Inflammatory macrophage treated with lipopolysaccharide for 4 hours (primary cell): ENCODE measurements around the gene VPS13C.

ENCODE experiments used
- DNase-seq: peaks from one replicate; pipeline ENCODE4 v3.0.0-alpha.2; 2020

VPS13C gene, protein sequence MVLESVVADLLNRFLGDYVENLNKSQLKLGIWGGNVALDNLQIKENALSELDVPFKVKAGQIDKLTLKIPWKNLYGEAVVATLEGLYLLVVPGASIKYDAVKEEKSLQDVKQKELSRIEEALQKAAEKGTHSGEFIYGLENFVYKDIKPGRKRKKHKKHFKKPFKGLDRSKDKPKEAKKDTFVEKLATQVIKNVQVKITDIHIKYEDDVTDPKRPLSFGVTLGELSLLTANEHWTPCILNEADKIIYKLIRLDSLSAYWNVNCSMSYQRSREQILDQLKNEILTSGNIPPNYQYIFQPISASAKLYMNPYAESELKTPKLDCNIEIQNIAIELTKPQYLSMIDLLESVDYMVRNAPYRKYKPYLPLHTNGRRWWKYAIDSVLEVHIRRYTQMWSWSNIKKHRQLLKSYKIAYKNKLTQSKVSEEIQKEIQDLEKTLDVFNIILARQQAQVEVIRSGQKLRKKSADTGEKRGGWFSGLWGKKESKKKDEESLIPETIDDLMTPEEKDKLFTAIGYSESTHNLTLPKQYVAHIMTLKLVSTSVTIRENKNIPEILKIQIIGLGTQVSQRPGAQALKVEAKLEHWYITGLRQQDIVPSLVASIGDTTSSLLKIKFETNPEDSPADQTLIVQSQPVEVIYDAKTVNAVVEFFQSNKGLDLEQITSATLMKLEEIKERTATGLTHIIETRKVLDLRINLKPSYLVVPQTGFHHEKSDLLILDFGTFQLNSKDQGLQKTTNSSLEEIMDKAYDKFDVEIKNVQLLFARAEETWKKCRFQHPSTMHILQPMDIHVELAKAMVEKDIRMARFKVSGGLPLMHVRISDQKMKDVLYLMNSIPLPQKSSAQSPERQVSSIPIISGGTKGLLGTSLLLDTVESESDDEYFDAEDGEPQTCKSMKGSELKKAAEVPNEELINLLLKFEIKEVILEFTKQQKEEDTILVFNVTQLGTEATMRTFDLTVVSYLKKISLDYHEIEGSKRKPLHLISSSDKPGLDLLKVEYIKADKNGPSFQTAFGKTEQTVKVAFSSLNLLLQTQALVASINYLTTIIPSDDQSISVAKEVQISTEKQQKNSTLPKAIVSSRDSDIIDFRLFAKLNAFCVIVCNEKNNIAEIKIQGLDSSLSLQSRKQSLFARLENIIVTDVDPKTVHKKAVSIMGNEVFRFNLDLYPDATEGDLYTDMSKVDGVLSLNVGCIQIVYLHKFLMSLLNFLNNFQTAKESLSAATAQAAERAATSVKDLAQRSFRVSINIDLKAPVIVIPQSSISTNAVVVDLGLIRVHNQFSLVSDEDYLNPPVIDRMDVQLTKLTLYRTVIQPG (N-terminal part only)

DNA sequence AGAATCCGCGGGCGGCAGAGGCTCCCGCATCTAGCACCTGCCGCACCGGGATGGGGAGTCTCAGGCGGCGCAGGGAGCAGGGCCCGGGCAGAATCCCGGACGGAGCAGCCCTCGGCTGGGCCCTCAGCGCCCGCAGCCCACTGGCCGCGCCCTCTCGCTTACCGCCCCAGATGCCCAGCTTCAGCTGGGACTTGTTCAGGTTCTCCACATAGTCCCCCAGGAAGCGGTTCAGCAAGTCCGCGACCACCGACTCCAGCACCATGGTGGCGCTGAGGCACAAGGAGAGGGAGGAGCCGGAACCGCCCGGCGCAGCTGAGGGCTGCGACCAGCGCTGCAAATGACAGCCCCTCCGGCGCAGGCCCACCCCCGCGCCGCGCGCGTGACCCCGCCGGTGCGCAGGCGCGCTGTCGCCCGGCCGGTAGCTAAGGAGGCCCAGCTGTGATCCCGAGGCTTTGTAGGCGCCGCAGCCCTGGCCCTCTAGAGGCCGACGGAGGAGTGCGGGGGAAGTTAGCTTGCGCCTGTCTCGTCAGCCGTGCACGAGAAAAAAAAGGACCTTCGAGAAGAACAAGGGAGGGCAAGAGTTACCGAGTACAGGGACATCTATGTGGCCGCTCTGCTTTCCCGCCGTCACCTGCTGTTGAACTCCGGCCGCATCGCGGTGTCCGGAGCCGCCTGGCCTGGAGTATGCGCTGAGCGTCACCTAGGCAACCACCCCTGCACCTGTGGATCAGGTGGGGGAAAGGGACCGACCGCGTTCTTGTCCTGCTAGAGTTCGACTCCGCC lies at the start of gene VPS13C:
Gene VPS13C, minus strand, starts transcription at position 335 of the 783 bp plus-strand sequence. Its CDS starts 73 bp downstream, at position 262.
- DNase-seq = peak; percentile 97

DNA sequence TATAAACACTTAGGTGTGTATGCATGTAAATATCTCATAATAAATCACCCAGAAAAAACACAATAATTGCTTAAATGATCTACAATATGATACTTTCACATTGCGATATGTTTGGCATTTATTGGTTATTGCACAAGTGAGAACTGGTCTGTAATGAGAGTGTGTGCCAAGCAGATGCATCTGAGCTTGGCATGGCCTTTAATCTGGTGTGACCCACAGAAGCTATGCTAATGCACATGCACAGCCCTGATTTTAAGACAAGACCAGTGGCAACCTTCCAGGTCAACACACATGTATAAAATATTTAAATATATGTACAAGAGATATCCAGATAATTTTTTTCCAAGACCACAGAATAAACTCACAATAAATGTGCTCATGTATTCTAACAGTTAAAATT lies 49.2 kb upstream of the VPS13C start:
- DNase-seq = no peak

DNA sequence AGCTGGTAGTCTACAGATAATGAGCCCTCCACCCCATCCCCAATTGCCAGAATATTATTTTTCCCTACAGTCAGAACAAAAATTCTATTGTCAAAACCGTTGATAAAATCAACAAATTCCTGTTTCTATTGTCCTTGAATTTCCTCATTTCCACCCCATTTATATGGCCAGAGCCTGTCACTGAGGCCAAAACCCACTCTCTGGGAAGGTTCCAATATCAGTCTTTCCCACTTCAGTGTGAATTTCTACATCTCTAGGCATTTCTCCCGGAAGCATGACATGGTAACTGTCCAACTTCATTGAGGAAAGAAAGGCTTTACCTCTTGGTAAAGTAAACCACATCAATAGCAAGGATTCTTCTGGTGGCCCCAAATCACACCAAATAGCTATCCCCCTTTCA lies 48.2 kb upstream of the VPS13C start:
- no peak for DNase-seq

DNA sequence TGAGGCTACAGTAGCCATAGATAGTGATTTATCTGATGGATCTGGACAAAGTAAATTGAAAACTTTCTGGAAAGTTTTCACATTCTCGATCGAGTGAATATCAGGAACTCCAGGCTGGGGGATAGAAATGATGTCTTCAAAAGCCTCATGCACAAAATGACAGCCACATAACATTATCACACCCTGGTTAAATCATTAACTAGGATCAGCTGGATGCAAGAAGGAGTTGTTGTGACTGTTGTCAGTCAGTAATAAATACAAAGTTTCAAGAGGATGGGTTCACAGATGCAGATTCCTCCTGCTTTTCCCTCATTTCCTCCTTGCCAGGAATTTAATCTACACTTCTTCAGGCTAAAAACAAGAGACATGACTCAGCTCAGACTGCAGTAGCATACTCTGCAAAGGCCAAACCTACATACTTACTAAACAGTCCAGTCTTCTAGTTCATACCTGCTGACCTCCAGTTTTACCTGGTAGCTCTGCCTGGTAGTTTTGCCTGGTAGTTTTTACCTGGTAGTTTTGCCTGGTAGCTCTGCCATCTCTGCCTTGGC lies 47.4 kb upstream of the VPS13C start:
- DNase-seq = no peak

DNA sequence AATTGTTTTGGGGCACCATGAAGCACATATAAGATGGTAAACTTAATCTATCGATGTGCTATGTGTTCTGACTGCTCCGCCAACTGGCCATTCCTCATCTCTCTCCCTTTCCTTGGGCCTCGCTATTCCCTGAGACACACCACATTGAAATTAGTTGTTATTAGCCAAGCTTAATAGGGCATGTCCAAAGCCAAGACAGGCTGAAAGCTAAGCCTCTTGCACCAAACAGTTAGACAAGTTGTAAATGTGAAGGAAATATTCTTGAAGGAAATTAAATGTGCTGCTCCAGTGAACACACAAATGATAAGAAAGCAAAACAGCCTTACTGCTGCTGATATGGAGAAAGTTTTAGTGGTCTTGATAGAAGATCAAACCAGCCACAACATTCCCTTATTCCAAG lies 45.8 kb upstream of the VPS13C start:
- DNase-seq = no peak

DNA sequence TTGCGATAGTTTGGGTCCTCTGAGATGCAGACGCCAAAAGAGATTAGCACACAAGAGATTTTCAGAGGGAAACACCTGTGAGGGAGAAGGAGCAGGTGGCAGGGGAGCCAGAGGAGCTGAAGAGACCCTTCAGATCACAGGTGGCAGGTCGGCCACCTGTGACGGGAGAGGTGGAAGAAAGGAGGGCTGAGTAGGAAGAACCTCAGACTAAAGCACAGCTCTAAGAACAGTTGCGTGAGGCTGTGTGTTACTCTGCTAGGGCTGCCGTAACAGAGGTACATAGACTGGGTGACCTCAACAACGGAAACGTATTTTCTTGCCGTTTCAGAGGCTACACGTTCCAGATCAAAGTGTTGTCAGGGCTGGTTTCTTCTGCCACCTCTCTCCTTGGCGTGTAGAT lies 45.0 kb upstream of the VPS13C start:
- DNase-seq = no peak

DNA sequence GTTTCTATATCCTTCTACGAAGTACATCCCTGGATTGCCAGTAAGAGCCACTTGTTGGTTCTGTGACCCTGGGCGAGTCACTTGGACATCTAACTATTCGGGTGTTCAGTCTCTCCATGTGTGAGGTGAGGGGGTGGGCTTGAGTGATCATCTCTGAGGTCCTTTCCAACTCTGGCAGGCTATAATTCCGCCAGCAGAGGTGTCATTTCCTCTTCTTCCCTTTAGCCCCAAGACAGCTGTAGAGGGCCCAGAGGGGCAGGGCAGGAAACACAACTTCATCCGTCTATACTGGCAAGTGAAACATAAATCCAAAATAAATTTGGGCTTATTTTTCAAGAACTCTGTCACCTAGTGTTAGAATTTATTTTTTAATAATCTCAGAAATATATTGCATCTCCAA lies 44.6 kb upstream of the VPS13C start:
- no peak for DNase-seq

DNA sequence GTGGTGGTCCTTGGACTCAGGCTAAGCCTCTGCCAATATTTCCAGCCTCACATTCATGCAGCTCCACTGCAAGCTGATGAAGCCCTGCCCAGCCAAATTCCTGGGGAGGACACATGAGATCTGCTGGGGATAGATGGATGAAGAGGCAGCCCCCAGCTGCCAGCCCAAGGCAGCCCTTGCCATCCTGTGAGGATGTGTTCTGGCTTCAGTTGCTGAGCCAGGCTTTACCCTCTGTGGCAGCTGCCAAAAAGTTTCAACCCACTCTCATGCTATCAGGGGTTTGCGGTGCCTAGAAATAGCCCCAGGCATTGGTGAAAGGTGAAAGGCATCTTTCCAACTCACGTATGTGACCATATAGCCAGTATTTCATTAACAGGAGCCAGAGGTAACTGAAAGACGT lies 44.2 kb upstream of the VPS13C start:
- no peak for DNase-seq

DNA sequence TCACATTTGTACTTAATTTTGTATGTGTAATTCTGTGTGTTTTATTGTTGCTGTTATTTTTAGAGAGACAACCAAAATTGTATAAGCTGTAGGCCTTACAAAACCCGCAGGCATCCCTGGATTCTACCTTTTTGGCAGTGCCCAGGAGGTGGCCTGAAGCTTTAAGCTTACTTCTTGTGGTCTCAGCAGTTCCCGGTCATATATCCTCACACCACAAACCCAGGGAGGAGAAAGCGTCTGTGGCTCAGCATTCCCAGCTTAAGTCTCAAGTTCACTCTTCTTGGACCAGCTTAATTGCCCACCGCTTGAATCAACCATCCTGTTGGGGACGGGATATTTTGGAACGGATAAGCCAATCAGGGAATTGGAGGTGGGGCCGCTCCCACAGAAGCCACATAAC lies 43.2 kb upstream of the VPS13C start:
- DNase-seq = no peak

DNA sequence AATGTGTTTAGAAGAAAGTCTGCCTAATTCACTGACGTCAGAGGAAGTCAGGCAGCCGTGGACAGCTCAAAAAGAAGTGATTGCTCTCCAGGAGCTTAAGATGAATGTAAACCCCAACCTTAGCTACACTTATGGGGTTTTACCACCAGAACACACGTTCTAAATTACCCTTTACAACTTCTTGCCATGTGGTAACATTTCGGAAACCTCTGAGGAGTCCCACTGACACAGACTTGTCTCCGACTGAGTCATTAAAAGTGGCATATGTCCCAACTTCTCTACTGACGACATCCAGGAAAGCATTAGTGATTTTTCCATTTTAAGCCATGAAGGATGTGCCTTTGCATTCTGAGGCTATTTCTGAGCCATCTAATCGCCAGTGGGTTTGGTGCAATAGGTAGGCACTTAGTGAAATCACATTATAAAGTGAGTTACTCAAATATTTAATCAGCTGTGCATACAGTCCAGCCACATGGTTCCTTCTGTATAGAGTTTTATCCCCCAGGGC lies 38.9 kb upstream of the VPS13C start:
- peak; percentile 69 for DNase-seq

DNA sequence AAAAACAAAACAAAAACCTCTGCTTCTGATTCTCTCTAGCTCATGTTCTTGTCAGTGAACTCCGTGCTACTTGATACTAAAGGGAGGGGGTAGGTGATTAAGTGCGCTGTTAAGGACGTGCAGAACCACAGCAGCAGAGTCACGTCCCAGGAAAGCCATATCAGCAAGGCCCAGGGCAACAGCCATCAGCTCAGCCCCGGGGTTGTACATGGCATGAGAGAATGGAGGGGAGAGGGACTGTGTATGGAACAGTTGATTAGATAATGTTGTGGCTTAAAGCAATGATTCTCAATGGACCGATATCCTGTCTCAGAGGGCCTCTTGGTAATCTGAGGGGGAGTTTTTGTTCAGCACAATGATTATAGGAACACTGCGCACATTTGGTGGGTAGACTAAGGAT lies 34.1 kb upstream of the VPS13C start:
- DNase-seq = no peak

DNA sequence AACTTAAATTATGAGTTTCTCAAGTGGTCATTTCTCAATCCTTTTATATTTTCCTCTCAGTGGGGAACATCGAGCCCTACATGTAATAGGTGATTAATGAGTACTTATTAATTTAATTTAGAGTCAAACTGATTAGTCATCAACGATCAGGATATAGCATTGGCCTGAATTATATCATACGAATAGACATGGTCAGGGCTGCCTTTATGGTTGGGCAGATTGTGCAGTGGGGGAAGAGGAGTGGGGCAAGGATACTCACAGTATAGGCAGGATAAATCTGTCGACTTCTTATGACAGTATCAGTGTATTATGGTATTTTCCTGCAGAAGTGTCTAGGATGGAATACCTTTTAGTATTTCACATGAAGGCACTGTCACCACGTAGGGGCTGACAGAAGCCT lies 33.6 kb upstream of the VPS13C start:
- DNase-seq = no peak

DNA sequence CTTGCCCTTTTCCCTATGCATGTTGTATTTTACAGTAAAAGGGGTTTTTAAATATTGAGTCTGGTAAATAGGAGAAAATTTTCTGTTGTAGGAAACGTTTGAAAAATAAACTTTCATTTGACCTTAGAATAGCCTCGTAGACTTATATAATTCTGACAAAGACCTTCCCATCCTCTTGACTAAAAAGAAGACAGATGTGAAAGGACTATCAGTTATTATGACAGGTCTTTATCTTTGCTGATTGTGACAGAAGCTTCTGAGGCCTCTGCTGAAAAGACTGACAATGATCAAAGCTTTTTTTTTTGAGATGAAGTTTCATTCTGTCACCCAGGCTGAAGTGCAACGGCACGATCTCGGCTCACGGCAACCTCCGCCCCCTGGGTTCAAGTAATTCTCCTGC lies 30.7 kb upstream of the VPS13C start:
- no peak for DNase-seq

DNA sequence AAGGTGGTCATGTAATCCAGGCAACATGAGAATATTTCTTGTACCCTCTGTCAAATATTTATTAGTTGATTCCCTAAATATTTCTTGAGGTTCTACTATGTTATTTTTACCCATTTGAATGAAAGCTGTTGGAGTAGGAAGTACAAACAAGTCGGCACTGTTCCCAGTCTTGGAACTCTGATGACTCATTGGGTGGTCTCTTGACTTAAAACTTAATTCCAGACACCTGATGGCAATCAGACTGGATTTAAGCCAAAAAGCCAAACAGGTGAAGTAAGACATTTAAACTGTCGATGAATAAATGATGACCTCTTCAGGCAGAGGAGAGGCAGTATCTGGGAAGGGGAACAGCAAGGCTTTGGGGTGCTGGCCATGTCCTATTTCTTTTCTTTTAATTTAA lies 29.4 kb upstream of the VPS13C start:
- DNase-seq = no peak

DNA sequence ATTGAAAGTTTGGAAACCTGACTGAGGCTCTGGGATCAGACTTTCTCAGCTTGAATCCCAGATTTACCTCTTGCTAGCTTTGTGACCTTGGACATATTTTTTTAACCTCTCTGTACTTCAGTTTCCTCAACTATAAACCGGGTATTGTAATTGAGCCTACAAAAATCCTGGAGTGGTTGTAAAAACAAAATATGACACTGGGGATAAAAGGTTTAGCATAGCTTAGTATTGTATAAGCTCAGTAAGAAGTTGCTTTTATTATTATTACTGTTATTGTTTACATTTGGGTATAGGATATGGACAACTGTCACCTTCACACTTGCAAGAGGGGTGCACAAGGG lies 28.1 kb upstream of the VPS13C start:
- no peak for DNase-seq

DNA sequence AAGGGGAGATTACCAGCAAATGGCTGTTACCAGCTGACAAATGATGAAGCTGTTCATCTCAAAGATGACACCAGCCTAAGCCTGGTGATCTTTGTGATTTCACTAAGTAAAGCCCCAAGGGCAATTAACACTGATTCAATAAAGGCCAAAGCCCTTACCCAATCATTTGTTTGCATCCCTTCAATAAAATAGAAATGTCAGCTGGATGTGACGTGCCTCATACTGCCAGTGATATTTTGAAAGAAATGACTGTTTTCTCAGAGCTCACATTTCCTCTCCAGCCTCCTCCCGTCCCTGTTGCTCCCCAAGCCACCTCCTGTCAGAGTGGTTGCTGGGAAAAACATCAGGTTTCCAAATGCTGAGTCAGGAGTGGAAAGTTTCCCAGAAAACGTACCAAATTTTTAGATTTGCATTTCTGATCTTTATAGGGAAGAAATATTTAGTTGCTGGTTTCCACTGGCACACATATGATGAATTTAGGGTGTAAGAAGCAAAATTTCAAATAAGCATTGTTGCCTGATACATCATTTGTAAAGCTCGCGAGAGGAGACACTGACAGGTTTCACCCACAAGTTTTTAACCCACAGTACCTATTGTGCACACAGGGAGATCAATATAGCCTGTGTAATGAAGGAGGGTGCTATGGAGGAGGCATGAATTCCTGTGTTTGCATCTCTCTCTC lies 27.6 kb upstream of the VPS13C start:
- DNase-seq = peak; percentile 30

DNA sequence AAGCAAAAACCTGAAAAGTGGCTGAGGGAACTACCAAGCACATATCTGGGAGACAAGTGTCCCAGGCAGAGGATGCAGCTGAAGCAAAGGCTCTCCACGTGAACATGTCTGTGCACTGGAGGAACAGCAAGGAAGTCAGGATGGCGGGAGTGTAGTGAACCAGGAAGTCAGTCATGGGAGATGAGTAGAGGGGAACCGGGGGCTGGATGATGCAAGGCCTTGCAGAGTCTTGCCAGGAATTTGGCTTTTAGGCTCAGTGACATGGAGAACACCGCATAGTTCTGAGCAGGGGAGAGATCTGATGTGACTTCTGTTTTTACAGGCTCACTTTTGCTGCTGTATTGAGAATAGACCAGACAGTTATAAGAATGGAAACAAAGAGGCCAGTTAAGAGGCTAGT lies 25.5 kb upstream of the VPS13C start:
- DNase-seq = peak; percentile 36

DNA sequence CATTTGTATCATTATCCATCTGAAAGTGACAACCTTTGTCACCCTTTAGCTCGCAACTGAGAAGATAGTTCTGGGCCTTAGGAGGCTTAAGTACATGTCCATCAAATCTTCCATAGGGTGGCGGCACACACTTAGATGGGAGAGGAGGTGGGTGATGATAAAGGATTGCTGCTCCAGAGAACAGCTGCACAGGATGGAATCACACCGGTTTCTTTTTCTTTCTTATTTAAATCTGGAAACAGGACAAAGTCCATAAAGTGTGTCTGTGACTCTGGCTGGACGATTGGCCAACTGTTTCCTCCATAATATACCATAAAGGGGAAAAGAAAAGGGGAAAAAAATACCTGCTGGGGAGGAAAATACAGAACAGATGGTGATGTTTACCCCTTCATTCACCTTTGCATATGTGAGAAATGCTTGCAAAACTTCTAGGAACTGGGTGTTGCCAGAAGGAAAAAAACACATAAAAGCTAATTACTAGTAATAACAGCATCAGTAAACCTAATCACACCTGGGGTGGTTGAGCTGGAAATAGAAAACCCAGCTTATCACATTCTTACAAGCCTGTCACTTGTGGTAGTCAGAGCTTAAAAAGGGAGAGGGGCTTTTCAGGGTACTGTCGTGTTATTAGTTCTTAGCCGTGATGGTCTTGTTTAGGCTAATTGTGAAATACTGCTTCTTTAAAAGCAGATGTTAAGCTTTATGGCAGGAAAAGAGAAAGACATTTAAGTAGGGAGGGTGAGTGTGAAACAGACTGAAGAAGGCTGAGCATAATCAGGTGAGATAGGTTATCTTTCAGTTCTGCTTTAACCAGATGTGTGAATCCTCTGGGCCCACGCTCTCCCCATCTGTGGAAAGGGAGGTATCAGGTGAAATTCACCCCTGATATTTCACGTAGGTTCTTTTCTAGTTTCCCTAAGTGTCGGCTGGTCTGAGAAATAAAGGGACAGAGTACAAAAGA lies 23.2 kb upstream of the VPS13C start:
- no peak for DNase-seq

DNA sequence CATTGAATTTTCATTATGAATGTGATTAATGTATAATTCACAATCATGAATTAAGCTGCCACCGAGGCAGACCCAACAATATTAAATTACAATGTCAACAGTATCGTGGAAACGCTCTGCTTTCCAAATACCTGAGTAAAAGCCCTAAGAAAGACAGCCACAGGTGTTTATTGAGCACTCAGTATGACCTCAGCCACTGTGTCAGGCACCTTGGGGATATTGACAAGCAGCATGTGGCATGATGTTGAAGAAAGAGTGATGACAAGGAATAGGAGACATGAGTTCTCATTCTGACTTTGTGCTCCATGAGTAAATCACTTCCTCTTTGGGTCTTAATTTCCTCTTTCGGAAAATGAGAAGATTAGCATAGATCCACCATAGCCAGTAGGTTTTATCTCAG lies 19.3 kb upstream of the VPS13C start:
- peak; percentile 48 for DNase-seq
